ENCODE results near the gene FLT3. TPM values are rescaled to one million over a fixed set of nuclear protein-coding genes. Genes with fewer than 3 reads are reported as not detected.
A peak's percentile ranks its signal among the peaks of the same experiment; 100 is the strongest.

FLT3 gene
- total and polyA plus RNA-seq, 10 donors = 1.0 to 10.1 (median 4.2) TPM

DNA sequence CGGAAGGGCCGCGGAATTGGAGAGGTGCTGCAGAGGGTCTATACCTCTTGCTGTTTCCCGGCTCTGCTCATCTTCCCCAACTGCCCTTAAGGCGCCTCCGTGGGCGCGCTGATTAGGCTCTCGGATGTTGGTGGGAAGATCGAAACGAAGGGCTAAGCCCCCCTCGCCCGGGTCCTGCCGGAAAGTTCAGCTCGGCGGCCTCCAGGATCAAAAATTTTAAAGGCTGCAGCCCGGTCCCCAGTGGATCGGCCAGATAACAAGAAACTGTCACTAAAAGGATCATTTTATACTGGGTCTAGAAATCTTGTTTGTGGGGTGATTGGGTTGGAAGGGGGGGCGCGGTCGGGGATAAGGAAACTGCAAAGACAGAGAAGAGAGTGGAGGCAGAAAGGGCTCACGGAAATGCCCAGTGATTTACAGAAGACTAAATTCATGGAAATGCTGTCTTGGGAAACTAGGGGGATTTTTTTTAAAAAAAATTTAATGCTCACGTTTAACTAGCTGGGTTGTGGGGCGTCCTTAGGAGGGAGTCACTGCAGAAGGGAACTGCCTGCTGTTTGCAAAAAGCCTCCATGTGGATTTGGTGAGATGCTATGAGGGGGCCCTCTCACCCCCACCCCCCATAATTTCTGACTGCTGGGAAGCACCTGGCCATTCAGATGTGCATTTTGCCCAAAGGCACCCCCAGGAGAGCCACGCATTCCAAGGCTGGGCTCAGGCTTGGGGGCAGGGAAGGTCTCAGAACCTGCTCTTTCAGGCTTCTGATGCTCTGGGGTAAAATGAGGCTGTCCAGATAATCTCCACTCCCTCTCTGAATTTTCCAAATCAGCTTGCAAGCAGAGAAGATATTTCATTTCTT lies 138.9 kb downstream of the FLT3 start:
- DNase-seq = no peak
- H3K9me3 ChIP-seq = no peaks in the 10 kb centered on the region
- H3K4me3 ChIP-seq = peak overlapping the region; percentile 1 to 67 (median 28)
- peaks cover 3 to 100% (median 92%) of the 10 kb centered on the region in 7 donors for H3K27me3 ChIP-seq (replicated peaks in 1 of 7)
- no peak for TF ChIP-seq POLR2AphosphoS5 (IDR thresholded peaks at IDR 0.05)
- TF ChIP-seq POLR2A (IDR thresholded peaks at IDR 0.05) = no peak
- no peak for TF ChIP-seq CTCF (IDR thresholded peaks at IDR 0.05 in 8 of 11, conservative IDR thresholded peaks at IDR 0.05 in 3 of 11)
- no peak overlapping the region for H3K27ac ChIP-seq
- no peaks in the 10 kb centered on the region for H3K36me3 ChIP-seq
- intact Hi-C loops (cut with DNase I; ENCODE audit: low total_unique reads) = no loop called here
- 7 to 12% (median 8%) methylated on average over 22 to 25 of the region's 25 CpGs for WGBS, 5 donors
- peaks cover 14 to 33% (median 20%) of the 10 kb centered on the region in 6 donors for H3K4me1 ChIP-seq

DNA sequence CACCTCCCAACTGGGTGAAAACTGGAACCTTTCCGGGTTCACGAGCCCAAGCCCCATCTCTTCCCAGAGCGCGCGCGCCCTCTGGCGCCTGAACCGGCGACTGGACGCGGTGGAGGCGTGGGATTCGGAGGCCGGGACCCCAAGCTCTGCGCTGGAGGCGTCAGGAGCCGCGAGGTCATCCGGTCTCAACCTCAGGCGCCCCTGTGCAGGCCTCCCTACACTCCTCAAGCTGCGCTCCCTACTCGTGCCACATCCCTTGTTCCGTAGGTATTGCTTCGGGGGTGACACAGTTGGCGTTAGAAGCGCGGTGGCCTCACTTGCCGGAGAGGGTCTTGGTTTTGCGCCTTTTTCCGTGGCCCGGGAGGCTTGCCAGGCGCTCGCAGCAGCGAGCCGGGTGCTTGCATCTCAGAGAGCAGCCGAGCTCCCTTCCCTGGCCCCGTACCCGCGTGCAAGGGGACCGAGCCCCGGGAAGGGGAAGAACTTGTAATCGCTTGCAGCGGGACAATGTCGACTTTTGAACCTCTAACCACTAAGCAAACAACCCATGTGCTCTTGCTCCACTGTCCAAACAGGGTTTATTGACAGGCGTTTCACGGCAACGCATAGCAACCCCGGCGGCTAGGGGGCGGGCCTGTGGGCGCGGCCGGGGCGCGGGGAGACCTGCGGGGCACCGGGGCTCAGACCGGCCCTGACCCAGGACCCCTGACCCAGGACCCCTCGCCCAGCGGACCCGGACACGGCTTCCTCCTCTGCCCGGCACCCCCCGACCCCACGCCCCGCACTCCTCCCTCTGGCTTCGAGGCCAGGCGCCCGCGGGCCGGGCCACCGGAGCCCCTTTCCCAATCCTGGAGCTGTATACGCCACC lies 139.8 kb downstream of the FLT3 start:
- 1 to 2% (median 2%) methylated on average over 31 to 73 of the region's 73 CpGs for WGBS, 5 donors
- intact Hi-C loops (cut with DNase I; ENCODE audit: low total_unique reads) = no loop called here
- Histone ChIP-seq H3K4me3 (peak overlapping the region; percentile 1 to 67 (median 28)), H3K27me3 (replicated peaks in 1 of 7) (peaks cover 3 to 100% (median 92%) of the 10 kb centered on the region in 7 donors), H3K9me3 (no peaks in the 10 kb centered on the region), H3K36me3 (no peaks in the 10 kb centered on the region), H3K27ac (no peak overlapping the region), H3K4me1 (peaks cover 14 to 26% (median 17%) of the 10 kb centered on the region in 6 donors)
- TF ChIP-seq POLR2A (IDR thresholded peaks at IDR 0.05) (no peak), POLR2AphosphoS5 (IDR thresholded peaks at IDR 0.05) (peak in 1 of 3 donors; percentile 14), CTCF (IDR thresholded peaks at IDR 0.05 in 8 of 11, conservative IDR thresholded peaks at IDR 0.05 in 3 of 11) (peak in 8 of 11 experiments; percentile 7 to 43 (median 34))
- DNase-seq = peak; percentile 76

GRCh38 chr13:27959976-27960361 lies 140.4 kb downstream of the FLT3 start:
- Histone ChIP-seq H3K36me3 (no peaks in the 10 kb centered on the region), H3K9me3 (no peaks in the 10 kb centered on the region), H3K4me1 (peaks cover 14 to 29% (median 17%) of the 10 kb centered on the region in 6 donors), H3K4me3 (peak overlapping the region in 6 of 8 donors; percentile 9 to 67 (median 31)), H3K27ac (no peak overlapping the region), H3K27me3 (replicated peaks in 1 of 7) (peaks cover 3 to 100% (median 92%) of the 10 kb centered on the region in 7 donors)
- TF ChIP-seq POLR2A (IDR thresholded peaks at IDR 0.05) (no peak), CTCF (IDR thresholded peaks at IDR 0.05 in 8 of 11, conservative IDR thresholded peaks at IDR 0.05 in 3 of 11) (no peak), POLR2AphosphoS5 (IDR thresholded peaks at IDR 0.05) (no peak)
- intact Hi-C loops (cut with DNase I; ENCODE audit: low total_unique reads) = loop anchor here (5.0 to 10.0 kb wide), 2 partner anchors 93 to 125 kb away; no protein-coding TSS in a partner anchor
- 17 to 25% (median 22%) methylated on average over 14 of the region's 14 CpGs for WGBS, 5 donors
- DNase-seq = no peak
